DOHH2 (cell line): ENCODE results near the gene PAPSS2.

ENCODE experiments used
- H3F3A ChIP-seq: fragments of 200-600 bp; sonication (generic), shearing (Covaris generic); 2 replicates; pipeline ENCODE4 v1.6.0; 2016; ENCODE audit warnings: antibody characterized with exemption, mild to moderate bottlenecking; ENCODE audit not compliant: control insufficient read depth, insufficient read depth
- H3K27ac ChIP-seq: fragments of 200-600 bp; sonication (generic); 2 replicates; pipeline ENCODE4 v1.5.1; 2014; ENCODE audit warnings: low read depth, mild to moderate bottlenecking, low read length, moderate library complexity
- H3K27me3 ChIP-seq: fragments of 200-600 bp; sonication (generic); 2 replicates; pipeline ENCODE4 v1.6.1; 2014; ENCODE audit warnings: mild to moderate bottlenecking, low read length, mixed read lengths; ENCODE audit not compliant: control insufficient read depth
- H3K36me3 ChIP-seq: fragments of 200-600 bp; sonication (generic); 2 replicates; pipeline ENCODE4 v1.6.1; 2014; ENCODE audit warnings: mild to moderate bottlenecking, low read length, moderate library complexity, mixed read lengths; ENCODE audit not compliant: control insufficient read depth
- H3K4me1 ChIP-seq: fragments of 200-600 bp; sonication (generic); 2 replicates; pipeline ENCODE4 v1.6.1; 2014; ENCODE audit warnings: mild to moderate bottlenecking, low read length, mixed read lengths; ENCODE audit not compliant: control insufficient read depth
- H3K4me2 ChIP-seq: fragments of 200-600 bp; sonication (generic); 2 replicates; pipeline ENCODE4 v1.6.0; 2014; ENCODE audit warnings: mild to moderate bottlenecking, low read length, moderate library complexity
- H3K4me3 ChIP-seq: fragments of 200-600 bp; sonication (generic); 2 replicates; pipeline ENCODE4 v1.5.1; 2014; ENCODE audit warnings: mild to moderate bottlenecking, low read length, mixed read lengths
- H3K79me2 ChIP-seq: fragments of 200-600 bp; sonication (generic); 2 replicates; pipeline ENCODE4 v1.6.1; 2014; ENCODE audit warnings: mild to moderate bottlenecking, low read length, mixed read lengths; ENCODE audit not compliant: control insufficient read depth
- H3K9me2 ChIP-seq: fragments of 200-600 bp; sonication (generic); replicated peaks from 2 replicates; pipeline ENCODE4 v1.6.1; 2014; ENCODE audit warnings: mild to moderate bottlenecking, low read length, mixed read lengths; ENCODE audit not compliant: control insufficient read depth
- H3K9me3 ChIP-seq: fragments of 200-600 bp; sonication (generic); 2 replicates; pipeline ENCODE4 v1.6.1; 2014; ENCODE audit warnings: antibody characterized with exemption, low read length, mixed read lengths; ENCODE audit not compliant: control insufficient read depth, insufficient read depth
- H4K20me1 ChIP-seq: fragments of 200-600 bp; sonication (generic); 2 replicates; pipeline ENCODE4 v1.6.0; 2014; ENCODE audit warnings: low read depth, mild to moderate bottlenecking, antibody characterized with exemption, low read length, moderate library complexity; ENCODE audit not compliant: control insufficient read depth, insufficient read depth
- EZH2phosphoT487 ChIP-seq: fragments of 200-600 bp; sonication (generic); IDR thresholded peaks from 2 replicates; pipeline ENCODE4 v1.6.1; 2017; ENCODE audit warnings: borderline replicate concordance, mild to moderate bottlenecking, antibody characterized with exemption, low read length, moderate library complexity, mixed read lengths
- TF ChIP-seq, protein P1 (sequence below): fragments of 200-600 bp; sonication (generic); IDR thresholded peaks from one replicate; pipeline ENCODE4 v1.5.1; 2014; ENCODE audit warnings: antibody characterized with exemption, mild to moderate bottlenecking, low read depth, low read length; ENCODE audit not compliant: poor library complexity, severe bottlenecking

PAPSS2 gene

DNA sequence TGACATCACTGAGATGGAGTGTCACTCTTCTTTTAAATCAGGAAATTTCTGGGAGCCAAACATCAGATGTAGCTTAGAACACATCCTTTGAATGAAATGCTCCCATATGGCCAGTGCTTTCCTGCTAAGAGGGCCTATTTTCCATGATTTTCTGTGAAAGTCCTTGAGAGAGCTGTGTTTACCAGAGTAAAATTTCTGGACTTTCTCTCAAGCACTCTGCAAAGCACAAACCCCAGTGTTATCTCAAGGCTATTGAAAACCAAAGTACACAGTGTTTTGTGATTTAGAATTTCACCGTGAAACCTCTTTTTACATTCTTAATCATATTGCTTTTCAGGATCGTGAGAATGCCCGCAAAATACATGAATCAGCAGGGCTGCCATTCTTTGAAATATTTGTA is 54.0 kb downstream of the PAPSS2 start:
- Histone ChIP-seq H3K9me3 (no peaks in the 10 kb centered on the region), H3K4me3 (no peak overlapping the region), H4K20me1 (no peaks in the 10 kb centered on the region), H3K79me2 (no peaks in the 10 kb centered on the region), H3K4me2 (no peak overlapping the region), H3K36me3 (no peaks in the 10 kb centered on the region), H3F3A (no peaks in the 10 kb centered on the region), H3K4me1 (no peaks in the 10 kb centered on the region), H3K27me3 (peaks cover 8% of the 10 kb centered on the region), H3K9me2 (no peaks in the 10 kb centered on the region), H3K27ac (no peak overlapping the region)
- TF ChIP-seq, protein P1, sequence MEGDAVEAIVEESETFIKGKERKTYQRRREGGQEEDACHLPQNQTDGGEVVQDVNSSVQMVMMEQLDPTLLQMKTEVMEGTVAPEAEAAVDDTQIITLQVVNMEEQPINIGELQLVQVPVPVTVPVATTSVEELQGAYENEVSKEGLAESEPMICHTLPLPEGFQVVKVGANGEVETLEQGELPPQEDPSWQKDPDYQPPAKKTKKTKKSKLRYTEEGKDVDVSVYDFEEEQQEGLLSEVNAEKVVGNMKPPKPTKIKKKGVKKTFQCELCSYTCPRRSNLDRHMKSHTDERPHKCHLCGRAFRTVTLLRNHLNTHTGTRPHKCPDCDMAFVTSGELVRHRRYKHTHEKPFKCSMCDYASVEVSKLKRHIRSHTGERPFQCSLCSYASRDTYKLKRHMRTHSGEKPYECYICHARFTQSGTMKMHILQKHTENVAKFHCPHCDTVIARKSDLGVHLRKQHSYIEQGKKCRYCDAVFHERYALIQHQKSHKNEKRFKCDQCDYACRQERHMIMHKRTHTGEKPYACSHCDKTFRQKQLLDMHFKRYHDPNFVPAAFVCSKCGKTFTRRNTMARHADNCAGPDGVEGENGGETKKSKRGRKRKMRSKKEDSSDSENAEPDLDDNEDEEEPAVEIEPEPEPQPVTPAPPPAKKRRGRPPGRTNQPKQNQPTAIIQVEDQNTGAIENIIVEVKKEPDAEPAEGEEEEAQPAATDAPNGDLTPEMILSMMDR: no peak

DNA sequence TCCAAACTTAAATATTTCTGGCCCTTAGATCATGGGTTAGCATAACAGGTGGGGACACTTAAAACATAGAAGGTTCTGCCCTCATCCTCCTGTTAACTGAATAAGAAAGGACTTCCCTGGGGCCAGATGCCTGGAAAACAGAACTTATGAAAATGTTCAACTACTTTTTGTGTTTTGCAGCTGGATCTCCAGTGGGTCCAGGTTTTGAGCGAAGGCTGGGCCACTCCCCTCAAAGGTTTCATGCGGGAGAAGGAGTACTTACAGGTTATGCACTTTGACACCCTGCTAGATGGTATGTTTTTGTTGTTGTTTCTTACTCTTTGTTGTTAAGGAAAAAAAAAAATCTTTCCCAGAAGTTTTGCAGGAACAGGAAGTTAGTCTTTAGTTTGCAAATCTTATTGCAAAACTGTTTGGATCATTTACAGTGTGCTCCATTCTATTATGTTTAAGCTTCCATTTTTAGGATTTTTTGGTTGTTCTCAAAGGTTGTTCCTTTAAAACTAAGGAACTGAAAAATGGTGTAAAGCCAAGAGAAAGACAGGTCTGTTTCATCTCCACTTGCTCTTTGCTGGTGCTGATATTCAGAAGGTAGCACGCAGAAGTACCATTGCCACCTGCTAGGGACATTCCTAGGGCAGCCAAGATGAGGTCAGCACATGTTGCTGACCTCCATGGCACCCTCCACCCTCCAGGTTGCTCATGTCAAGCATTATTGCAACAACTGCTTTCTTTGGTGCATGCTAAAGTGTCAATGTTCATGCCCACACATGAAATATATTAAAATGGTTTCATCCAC is 56.1 kb downstream of the PAPSS2 start:
- Histone ChIP-seq H3K36me3 (no peaks in the 10 kb centered on the region), H3K4me1 (no peaks in the 10 kb centered on the region), H3K9me2 (no peaks in the 10 kb centered on the region), H4K20me1 (no peaks in the 10 kb centered on the region), H3K27ac (no peak overlapping the region), H3F3A (no peaks in the 10 kb centered on the region), H3K27me3 (peaks cover 15% of the 10 kb centered on the region), H3K79me2 (no peaks in the 10 kb centered on the region), H3K4me2 (no peak overlapping the region), H3K9me3 (no peaks in the 10 kb centered on the region), H3K4me3 (no peak overlapping the region)
- TF ChIP-seq, protein P1: no peak
- no peak for TF ChIP-seq EZH2phosphoT487

DNA sequence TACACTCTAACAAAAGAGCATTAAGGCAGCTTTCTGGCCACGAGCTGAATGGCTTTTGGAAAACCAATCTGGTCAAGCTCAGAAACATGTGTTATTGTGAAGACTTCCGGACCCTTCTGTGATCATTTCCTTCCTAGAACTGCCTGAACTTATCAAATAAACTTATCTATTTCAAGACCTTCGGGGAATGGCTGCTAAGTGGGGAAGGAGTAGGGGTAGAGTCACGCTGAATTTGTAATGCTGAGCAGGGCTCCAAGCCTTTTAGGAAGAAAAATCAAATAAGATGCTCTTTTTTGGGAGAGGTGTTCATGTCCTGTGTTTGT is 56.6 kb downstream of the PAPSS2 start:
- no peaks in the 10 kb centered on the region for H3K4me1 ChIP-seq
- H3K36me3 ChIP-seq: no peaks in the 10 kb centered on the region
- H3K27me3 ChIP-seq: peaks cover 15% of the 10 kb centered on the region
- no peak overlapping the region for H3K4me3 ChIP-seq
- no peaks in the 10 kb centered on the region for H3K9me2 ChIP-seq
- no peak overlapping the region for H3K4me2 ChIP-seq
- H3K9me3 ChIP-seq: no peaks in the 10 kb centered on the region
- TF ChIP-seq, protein P1: no peak
- no peak for TF ChIP-seq EZH2phosphoT487
- no peaks in the 10 kb centered on the region for H4K20me1 ChIP-seq
- no peak overlapping the region for H3K27ac ChIP-seq
- no peaks in the 10 kb centered on the region for H3K79me2 ChIP-seq
- H3F3A ChIP-seq: no peaks in the 10 kb centered on the region
